Bronchial epithelial cell (primary cell): ENCODE measurements around the gene GYPA. TPM values are rescaled to one million over a fixed set of nuclear protein-coding genes. Genes with fewer than 3 reads are reported as not detected.
"Not testable (repeated sequence)": the region's sequence is repeated elsewhere in the genome, so short reads cannot be mapped to it uniquely, and the experiment has no call there.

ENCODE experiments used
- DNase-seq: peaks from one replicate; pipeline ENCODE4 v3.0.0-alpha.2; 2010; ENCODE audit warnings: low read depth
- FAIRE-seq: peaks from 2 replicates; lab custom pipeline; 2011; peaks lifted over from hg19 to GRCh38; lab: Jason Lieb, UNC
- H3K27me3 ChIP-seq: 2 replicates; pipeline ENCODE4 v1.5.1; 2011; ENCODE audit warnings: low read length; ENCODE audit not compliant: control insufficient read depth, insufficient read depth
- H3K36me3 ChIP-seq: 2 replicates; pipeline ENCODE4 v1.5.1; 2011; ENCODE audit warnings: low read length; ENCODE audit not compliant: control insufficient read depth, insufficient read depth
- H3K4me3 ChIP-seq: 2 replicates; pipeline ENCODE4 v1.5.1; 2011; ENCODE audit warnings: mild to moderate bottlenecking, low read depth, low read length, control low read depth
- total RNA-seq: library from RNA; depleted of rRNA; stranded (reverse); fragments of >200 nt; gene quantifications from 2 replicates; pipeline ENCODE4 v1.2.1, GENCODE V29; 2014
- TF ChIP-seq, protein P1 (sequence below): IDR thresholded peaks from 2 replicates; pipeline ENCODE4 v1.5.1; 2011; ENCODE audit warnings: mild to moderate bottlenecking, moderate library complexity, low read length, control low read depth, inconsistent platforms; ENCODE audit not compliant: insufficient read depth, severe bottlenecking

GYPA gene
- total RNA-seq, 1 donor from 2014 or later = not detected

DNA sequence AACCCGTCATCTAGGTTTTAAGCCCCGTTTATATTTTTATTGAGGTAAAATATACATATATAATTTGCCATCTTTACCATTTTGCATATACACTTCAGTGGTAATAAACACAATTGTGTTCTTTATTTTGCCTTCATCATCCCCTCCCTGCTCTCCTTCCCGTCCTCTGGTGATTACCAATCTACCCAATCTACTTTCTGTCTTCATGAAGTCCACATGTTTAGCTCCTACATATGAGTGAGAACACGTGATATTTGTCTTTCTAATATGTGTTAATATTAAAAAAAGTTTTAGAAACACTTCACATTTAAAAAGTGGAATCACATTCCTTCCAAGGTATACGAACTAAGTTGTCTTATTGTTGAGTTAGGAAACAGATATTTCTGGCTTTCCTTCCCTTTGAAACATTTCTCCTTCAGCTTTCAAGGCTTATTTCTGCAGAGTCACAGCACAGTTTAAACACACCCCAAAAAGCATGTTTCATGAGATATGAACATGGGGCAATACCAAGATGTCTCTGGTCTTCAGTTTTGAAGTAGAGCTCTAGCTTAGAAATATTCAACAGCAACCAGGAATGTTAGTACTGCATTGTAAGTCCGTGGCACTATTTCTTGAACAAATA is 35.9 kb downstream of the GYPA start:
- TF ChIP-seq, protein P1, sequence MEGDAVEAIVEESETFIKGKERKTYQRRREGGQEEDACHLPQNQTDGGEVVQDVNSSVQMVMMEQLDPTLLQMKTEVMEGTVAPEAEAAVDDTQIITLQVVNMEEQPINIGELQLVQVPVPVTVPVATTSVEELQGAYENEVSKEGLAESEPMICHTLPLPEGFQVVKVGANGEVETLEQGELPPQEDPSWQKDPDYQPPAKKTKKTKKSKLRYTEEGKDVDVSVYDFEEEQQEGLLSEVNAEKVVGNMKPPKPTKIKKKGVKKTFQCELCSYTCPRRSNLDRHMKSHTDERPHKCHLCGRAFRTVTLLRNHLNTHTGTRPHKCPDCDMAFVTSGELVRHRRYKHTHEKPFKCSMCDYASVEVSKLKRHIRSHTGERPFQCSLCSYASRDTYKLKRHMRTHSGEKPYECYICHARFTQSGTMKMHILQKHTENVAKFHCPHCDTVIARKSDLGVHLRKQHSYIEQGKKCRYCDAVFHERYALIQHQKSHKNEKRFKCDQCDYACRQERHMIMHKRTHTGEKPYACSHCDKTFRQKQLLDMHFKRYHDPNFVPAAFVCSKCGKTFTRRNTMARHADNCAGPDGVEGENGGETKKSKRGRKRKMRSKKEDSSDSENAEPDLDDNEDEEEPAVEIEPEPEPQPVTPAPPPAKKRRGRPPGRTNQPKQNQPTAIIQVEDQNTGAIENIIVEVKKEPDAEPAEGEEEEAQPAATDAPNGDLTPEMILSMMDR = no peak
- Histone ChIP-seq H3K36me3 (no peaks in the 10 kb centered on the region), H3K27me3 (no peaks in the 10 kb centered on the region), H3K4me3 (no peak overlapping the region)
- DNase-seq = no peak
- no peak for FAIRE-seq

DNA sequence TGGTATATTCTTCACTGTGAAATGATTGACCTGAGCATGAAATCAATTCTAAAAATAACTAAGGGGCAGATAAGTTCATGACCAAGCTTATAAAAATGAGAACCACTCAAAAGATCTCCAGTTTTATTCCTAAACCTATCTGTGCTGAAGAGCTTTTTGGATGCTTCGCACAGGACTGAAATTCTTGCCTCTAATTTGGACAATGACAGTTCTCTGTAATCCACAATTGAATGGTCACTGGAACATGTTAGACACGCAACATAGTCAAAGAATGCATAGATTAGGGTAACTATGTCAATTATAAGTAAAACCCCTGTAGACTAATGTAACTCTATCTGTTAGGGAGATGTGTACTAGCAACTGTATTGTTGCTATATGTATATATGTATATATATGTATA is 42.7 kb downstream of the GYPA start:
- H3K4me3 ChIP-seq, H3K27me3 ChIP-seq, DNase-seq, FAIRE-seq, H3K36me3 ChIP-seq: not testable (repeated sequence)

DNA sequence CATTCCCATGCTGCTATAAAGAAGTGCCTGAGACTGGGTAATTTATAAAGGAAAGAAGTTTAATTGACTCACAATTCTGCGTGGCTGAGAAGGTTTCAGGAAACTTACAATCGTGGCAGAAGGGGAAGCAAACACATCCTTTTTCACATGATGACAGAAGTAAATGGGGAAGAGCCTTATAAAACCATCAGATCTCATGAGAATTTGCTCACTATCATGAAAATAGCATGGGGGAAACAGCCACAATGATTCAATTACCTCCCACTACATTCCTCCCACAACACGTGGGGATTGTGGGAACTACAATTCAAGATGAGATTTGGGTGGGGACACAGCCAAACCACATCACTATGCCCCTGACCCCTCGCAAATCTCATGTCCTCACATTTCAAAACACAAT is 46.5 kb downstream of the GYPA start:
- not testable (repeated sequence) for H3K4me3 ChIP-seq, H3K27me3 ChIP-seq, H3K36me3 ChIP-seq, FAIRE-seq, DNase-seq

DNA sequence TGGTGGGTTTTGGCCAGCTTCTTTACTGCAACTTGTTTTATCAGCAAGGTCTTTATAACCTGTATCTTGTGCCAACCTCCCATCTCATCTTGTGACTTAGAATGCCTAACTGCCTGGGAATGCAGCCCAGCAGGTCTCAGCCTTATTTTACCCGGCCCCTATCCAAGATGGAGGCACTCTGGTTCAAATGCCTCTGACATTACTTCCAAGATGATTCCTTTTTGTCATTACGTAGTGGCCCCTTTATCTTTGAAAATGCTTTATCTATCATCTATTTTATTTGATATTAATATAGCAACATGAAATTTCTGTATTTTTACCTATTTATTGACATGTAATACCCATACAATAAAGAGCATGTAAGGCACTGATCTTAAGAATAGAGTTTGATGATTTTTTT is 49.3 kb downstream of the GYPA start:
- not testable (repeated sequence) for H3K4me3 ChIP-seq

DNA sequence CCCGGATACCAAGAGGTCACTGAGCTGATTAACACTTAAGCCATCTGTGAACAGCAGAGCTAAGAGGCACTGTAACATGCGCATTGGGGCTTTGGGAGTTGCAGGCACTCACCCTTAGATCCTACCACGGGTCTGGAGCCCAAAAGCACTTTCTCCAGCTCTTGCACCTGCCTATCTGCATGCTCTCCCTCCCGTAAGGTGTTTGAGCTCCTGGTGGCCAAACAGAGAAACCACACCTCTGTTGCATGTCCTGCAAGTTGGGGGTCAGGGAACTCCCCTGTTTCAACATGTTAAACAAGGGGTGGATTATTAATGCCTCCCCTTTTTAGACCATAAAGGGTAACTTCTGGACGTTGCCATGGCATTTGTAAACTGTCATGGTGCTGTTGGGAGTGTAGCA is 49.8 kb downstream of the GYPA start:
- TF ChIP-seq, protein P1 = no peak
- FAIRE-seq (no peak), DNase-seq (no peak)
- H3K27me3 ChIP-seq = no peaks in the 10 kb centered on the region
- H3K36me3 ChIP-seq = no peaks in the 10 kb centered on the region
- H3K4me3 ChIP-seq = no peak overlapping the region

More for the DNA sequence above, 49.3 kb downstream of the GYPA start:
- not testable (repeated sequence) for DNase-seq, H3K27me3 ChIP-seq, H3K36me3 ChIP-seq, FAIRE-seq

DNA sequence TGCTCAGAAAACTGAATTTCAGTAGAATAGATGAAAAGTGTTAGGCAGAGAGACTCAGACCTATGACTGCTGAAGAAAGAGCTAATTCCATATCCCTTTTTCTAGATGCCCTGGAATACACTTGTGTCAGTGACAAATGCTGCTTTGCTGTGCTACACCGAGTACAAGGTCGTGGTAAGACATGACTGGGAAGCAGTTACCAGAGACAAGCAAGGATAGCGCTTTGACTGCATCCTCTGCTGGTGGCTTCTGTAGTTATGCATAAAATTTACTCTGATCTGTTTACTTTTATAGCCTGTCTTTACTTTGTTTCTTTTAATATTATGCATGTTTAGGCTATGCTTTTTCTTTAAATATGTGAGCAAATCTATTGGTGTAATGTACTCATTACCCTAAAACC is 58.5 kb downstream of the GYPA start:
- not testable (repeated sequence) for H3K36me3 ChIP-seq, H3K4me3 ChIP-seq, H3K27me3 ChIP-seq, DNase-seq
- peak; percentile 28 for FAIRE-seq

DNA sequence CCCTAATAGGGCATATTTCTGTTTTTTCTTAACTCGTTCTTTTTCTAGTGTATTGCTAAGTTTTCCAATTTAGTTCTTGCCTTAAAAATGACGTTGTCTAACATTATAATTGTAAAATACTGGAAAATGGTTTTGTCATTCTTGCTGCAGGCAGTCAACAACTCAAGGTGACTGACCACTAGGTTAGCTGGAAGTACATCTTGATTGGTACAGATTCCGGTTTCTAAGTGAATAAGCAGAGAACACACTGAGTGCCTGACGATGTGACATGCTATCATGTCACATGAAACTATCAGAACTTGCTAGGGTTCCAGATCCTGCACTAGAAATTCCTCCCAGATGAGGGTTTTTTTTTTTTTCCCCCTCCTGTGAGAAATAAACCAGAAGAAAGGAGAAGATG is 60.4 kb downstream of the GYPA start:
- H3K4me3 ChIP-seq, H3K36me3 ChIP-seq, FAIRE-seq, DNase-seq, H3K27me3 ChIP-seq: not testable (repeated sequence)

DNA sequence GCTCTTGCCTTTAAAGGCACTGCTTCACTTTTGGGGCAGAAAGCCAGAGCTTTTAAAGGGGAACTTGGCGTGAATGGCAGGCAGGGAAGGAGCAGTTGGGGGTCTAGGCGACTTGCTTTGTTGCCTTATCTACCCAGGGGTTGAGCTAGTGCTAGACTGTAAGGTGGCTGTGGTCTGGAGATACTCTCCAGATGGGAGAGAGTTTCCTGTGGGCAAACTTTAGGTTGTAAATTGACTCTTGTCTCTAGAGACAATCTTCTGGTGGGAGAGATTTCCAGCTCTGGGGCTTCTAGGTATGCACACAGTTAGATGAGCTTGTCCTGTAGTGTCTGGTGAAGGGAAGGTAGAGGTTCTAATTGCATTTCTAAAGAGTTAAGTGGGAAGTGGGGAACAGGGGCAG is 61.8 kb downstream of the GYPA start:
- H3K36me3 ChIP-seq, H3K4me3 ChIP-seq, DNase-seq, FAIRE-seq, H3K27me3 ChIP-seq: not testable (repeated sequence)

DNA sequence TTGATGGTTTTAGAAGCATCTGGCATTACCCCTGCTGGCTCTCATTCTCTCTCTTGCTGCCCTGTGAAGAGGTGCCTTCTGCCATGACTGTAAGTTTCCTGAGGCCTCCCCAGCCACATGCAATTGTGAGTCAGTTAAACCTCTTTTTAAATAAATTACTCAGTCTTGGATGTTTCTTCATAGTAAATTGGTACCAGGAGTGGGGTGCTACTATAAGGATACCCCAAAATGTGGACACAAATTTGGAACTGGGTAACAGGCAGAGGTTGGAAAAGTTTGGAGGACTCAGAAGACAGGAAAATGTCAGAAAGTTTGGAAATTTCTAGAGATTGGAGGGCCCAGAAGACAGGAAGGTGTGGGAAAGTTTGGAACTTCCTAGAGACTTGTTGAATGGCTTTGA is 79.0 kb downstream of the GYPA start:
- not testable (repeated sequence) for H3K27me3 ChIP-seq, FAIRE-seq, DNase-seq, H3K4me3 ChIP-seq, H3K36me3 ChIP-seq

DNA sequence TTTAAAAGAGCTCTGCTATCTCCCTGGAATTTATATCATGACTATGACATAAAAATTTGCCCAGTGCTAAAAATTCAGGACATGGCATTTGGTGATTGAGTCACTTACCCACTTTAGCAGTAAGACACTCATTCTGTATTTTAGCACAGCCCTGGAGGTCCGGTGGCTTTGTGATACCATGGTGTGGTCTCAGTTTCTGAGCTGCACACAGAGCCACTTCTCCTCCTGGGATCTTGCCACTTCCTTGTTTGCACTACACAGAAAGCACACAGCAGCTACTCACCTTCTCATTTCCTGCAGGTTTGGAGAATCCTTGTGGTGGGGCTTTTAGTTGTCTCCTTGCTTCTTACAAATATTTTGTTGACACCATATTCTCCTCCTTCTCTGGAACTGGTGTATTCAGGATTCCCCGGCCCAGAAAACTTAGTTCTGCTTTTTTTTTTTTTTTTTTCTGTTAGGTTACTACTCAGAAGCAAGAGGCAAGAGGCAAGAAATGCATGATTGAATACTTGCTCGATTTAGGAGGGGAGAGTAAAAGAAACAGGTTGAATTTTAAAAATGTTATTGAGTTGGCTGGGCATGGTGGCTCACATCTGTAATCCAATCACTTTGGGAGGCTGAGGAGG is 80.2 kb downstream of the GYPA start:
- not testable (repeated sequence) for H3K27me3 ChIP-seq, FAIRE-seq, H3K4me3 ChIP-seq, DNase-seq, H3K36me3 ChIP-seq
